Endothelial cell of umbilical vein (primary cell): ENCODE results near the gene MS4A2. TPM values are rescaled to one million over a fixed set of nuclear protein-coding genes. Genes with fewer than 3 reads are reported as not detected.

Experiments used
- BruUV-seq: library from RNA; stranded (reverse); fragments of 400-500 nt; replicated peaks from 2 replicates; lab custom pipeline; 2021; lab: Mats Ljungman, UMichigan
- CTCF ChIA-PET: fragments of 300-600, 350-600 bp; sonication (Branson Sonifier 250); formaldehyde crosslinking; loops from one replicate; lab custom pipeline; 2021; ENCODE audit warnings: antibody characterized with exemption, inconsistent platforms; lab: Charles Lee
- POLR2A ChIA-PET: fragments of 300-600, 350-600 bp; sonication (Branson Sonifier 250); formaldehyde crosslinking; loops from one replicate; lab custom pipeline; 2021; ENCODE audit warnings: antibody characterized with exemption, inconsistent platforms; lab: Charles Lee
- DNase-seq: peaks from one replicate; pipeline ENCODE4 v3.0.0-alpha.2; 2011; ENCODE audit warnings: low read depth, low spot score
- FAIRE-seq: peaks from 2 replicates; lab custom pipeline; 2011; peaks lifted over from hg19 to GRCh38; lab: Jason Lieb, UNC
- H2AFZ ChIP-seq: 2 replicates; pipeline ENCODE4 v1.6.0; 2012; ENCODE audit warnings: low read depth, low read length, control low read depth, inconsistent platforms
- H3K27ac ChIP-seq: 2 replicates; pipeline ENCODE4 v1.5.1; 2011; ENCODE audit warnings: low read depth, mild to moderate bottlenecking, control low read depth, low read length, moderate library complexity; ENCODE audit not compliant: insufficient read depth
- H3K27me3 ChIP-seq, 2 experiments: 2 replicates each; pipeline versions ENCODE4 v1.6.0 to v1.6.1; 2011; ENCODE audit warnings: low read length in 2 of 2, mixed read lengths in 1 of 2; ENCODE audit not compliant: control insufficient read depth in 2 of 2, insufficient read depth in 2 of 2
- H3K36me3 ChIP-seq, 2 experiments: 2 replicates in 1 of 2; 3 replicates in 1 of 2; pipeline ENCODE4 v1.5.1; 2011; ENCODE audit warnings: low read length in 2 of 2, mild to moderate bottlenecking in 1 of 2, moderate library complexity in 1 of 2; ENCODE audit not compliant: control insufficient read depth in 2 of 2, insufficient read depth in 2 of 2; ENCODE audit errors: extremely low read depth in 1 of 2
- H3K4me1 ChIP-seq: 3 replicates; pipeline ENCODE4 v1.5.1; 2011; ENCODE audit warnings: mild to moderate bottlenecking, low read length; ENCODE audit not compliant: control insufficient read depth, insufficient read depth; ENCODE audit errors: extremely low read depth
- H3K4me2 ChIP-seq: 2 replicates; pipeline ENCODE4 v1.6.1; 2011; ENCODE audit warnings: low read length, control low read depth, mixed read lengths; ENCODE audit not compliant: insufficient read depth
- H3K4me3 ChIP-seq, 3 experiments: fragments of 200-600 bp in 1 of 3; sonication (generic), shearing (Covaris generic) in 1 of 3; replicated peaks in 1 of 3; 2 replicates each; pipeline ENCODE4 v1.5.1; 2011 to 2016; ENCODE audit warnings: control low read depth in 3 of 3, low read length in 3 of 3, mild to moderate bottlenecking in 2 of 3, inconsistent platforms in 1 of 3, low read depth in 1 of 3, moderate library complexity in 1 of 3; ENCODE audit not compliant: insufficient read depth in 1 of 3
- H3K79me2 ChIP-seq: 2 replicates; pipeline ENCODE4 v1.6.0; 2012; ENCODE audit warnings: low read length, inconsistent platforms; ENCODE audit not compliant: control insufficient read depth, insufficient read depth
- H3K9ac ChIP-seq: replicated peaks from 2 replicates; pipeline ENCODE3; 2011; ENCODE audit warnings: low read length, control low read depth; ENCODE audit not compliant: insufficient read depth; ENCODE audit errors: extremely low read depth
- H3K9me1 ChIP-seq: replicated peaks from 3 replicates; pipeline ENCODE4 v1.6.0; 2011; ENCODE audit warnings: mild to moderate bottlenecking, low read length; ENCODE audit not compliant: control insufficient read depth, insufficient read depth; ENCODE audit errors: extremely low read depth
- H3K9me3 ChIP-seq: replicated peaks from 2 replicates; pipeline ENCODE4 v1.5.1; 2012; ENCODE audit warnings: low read length, inconsistent platforms; ENCODE audit not compliant: control insufficient read depth, insufficient read depth
- H4K20me1 ChIP-seq: replicated peaks from 2 replicates; pipeline ENCODE3; 2011; ENCODE audit warnings: mild to moderate bottlenecking, low read length; ENCODE audit not compliant: control insufficient read depth, insufficient read depth; ENCODE audit errors: extremely low read depth
- CTCF ChIP-seq, 2 donors: IDR thresholded peaks; 1 replicate in 1 of 2; 2 replicates in 1 of 2; pipeline ENCODE4 v1.5.1; 2011; ENCODE audit warnings: low read length in 2 of 2, mild to moderate bottlenecking in 2 of 2, moderate library complexity in 2 of 2, control low read depth in 1 of 2, inconsistent platforms in 1 of 2, low read depth in 1 of 2; ENCODE audit not compliant: insufficient read depth in 1 of 2; ENCODE audit errors: extremely low read depth in 1 of 2
- EZH2 ChIP-seq: IDR thresholded peaks from 2 replicates; pipeline ENCODE4 v1.6.1; 2012; ENCODE audit warnings: borderline replicate concordance, low read depth, mild to moderate bottlenecking, moderate library complexity, low read length, inconsistent platforms; ENCODE audit not compliant: severe bottlenecking
- FOS ChIP-seq: IDR thresholded peaks from 2 replicates; pipeline ENCODE4 v1.6.1; 2011; ENCODE audit warnings: mild to moderate bottlenecking, low read length, moderate library complexity, borderline replicate concordance; ENCODE audit not compliant: insufficient read depth
- GATA2 ChIP-seq: IDR thresholded peaks from 2 replicates; pipeline ENCODE4 v1.7.0; 2011; ENCODE audit warnings: low read depth, mild to moderate bottlenecking, moderate library complexity, mixed read lengths, low read length; ENCODE audit not compliant: insufficient read length, insufficient read depth
- JUN ChIP-seq: IDR thresholded peaks from 2 replicates; pipeline ENCODE4 v1.6.1; 2011; ENCODE audit warnings: borderline replicate concordance, low read depth; ENCODE audit not compliant: insufficient read length, insufficient read depth
- MYC ChIP-seq: IDR thresholded peaks from one replicate; pipeline ENCODE4 v1.6.1; 2011; ENCODE audit warnings: mild to moderate bottlenecking, low read depth, low read length
- POLR2A ChIP-seq: IDR thresholded peaks from 2 replicates; pipeline ENCODE4 v1.6.1; 2012; ENCODE audit warnings: low read depth, mild to moderate bottlenecking, control low read depth, low read length
- POLR2AphosphoS5 ChIP-seq: IDR thresholded peaks from 2 replicates; pipeline ENCODE4 v1.6.1; 2012; ENCODE audit warnings: low read depth, mild to moderate bottlenecking, control low read depth, low read length, moderate library complexity; ENCODE audit not compliant: insufficient read depth
- dilution Hi-C: fragments of 300-500 bp; cut with MboI; formaldehyde crosslinking; loops from one replicate; pipeline ENCODE4 v1.15.0; 2019; ENCODE audit warnings: low sequenced_read_pairs; ENCODE audit not compliant: extremely low pct_ligation_motif_present
- intact Hi-C: fragments of 100-400 bp; cut with micrococcal nuclease; formaldehyde crosslinking; loops from one replicate; pipeline ENCODE4 v1.10.0; 2022
- polyA plus RNA-seq, 4 experiments: library from polyadenylated mRNA; depleted of rRNA in 3 of 4; stranded (reverse) in 3 of 4; unstranded in 1 of 4; fragments of >200 nt; gene quantifications; 2 replicates each; pipeline versions ENCODE4 v1.2.1 to v1.2.3, GENCODE V29; 2011 to 2012; ENCODE audit warnings: missing spikeins in 1 of 4
- total RNA-seq: library from RNA; stranded (reverse); gene quantifications from 2 replicates; pipeline ENCODE4 v1.2.3, GENCODE V29; 2021
- TF ChIP-seq, protein P1 (sequence below): IDR thresholded peaks from 2 replicates; pipeline ENCODE4 v1.6.1; 2011; ENCODE audit not compliant: insufficient read depth, insufficient read length

MS4A2 gene
- total and polyA plus RNA-seq, 2 donors (not counting 3 experiments of a cell fraction or from before 2014, with no cell fraction given), result not detected

DNA sequence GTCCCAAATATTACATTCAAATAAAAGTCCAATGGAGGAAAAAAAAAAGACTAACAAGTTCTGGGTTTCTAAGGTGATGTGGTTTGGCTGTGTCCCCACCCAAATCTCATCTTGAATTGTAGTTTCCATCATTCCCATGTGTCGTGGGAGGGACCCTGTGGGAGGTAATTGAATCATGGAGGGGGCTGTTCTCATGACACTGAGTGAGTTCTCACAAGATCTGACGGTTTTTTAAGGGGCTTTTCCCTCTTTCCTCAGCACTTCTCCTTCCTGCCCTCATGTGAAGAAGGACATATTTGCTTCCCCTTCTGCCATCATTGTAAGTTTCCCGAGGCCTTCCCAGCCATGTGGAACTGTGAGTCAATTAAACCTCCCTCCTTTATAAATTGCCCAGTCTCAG is 7.9 kb upstream of the MS4A2 start:
- no TSS peak for BruUV-seq
- Histone ChIP-seq H3K79me2 (no peaks in the 10 kb centered on the region), H3K9ac (no peak overlapping the region)

More for the DNA sequence above, 7.9 kb upstream of the MS4A2 start:
- dilution Hi-C loops (no loop called here), intact Hi-C loops (no loop called here)
- Histone ChIP-seq H3K36me3 (no peaks in the 10 kb centered on the region), H2AFZ (no peak overlapping the region), H3K4me3 (no peak overlapping the region), H3K9me1 (no peaks in the 10 kb centered on the region), H3K27me3 (peaks cover 0 to 10% of the 10 kb centered on the region in 2 experiments), H3K4me2 (no peak overlapping the region), H3K9me3 (no peaks in the 10 kb centered on the region), H4K20me1 (no peaks in the 10 kb centered on the region), H3K27ac (no peak overlapping the region), H3K4me1 (peaks cover 2% of the 10 kb centered on the region)
- ChIA-PET CTCF (no interaction called here), POLR2A (no interaction called here)
- DNase-seq (no peak), FAIRE-seq (no peak)
- TF ChIP-seq POLR2A (no peak), POLR2AphosphoS5 (no peak), FOS (no peak), MYC (no peak), CTCF (IDR thresholded peaks at IDR 0.05; ENCODE audit: extremely low read depth in 1 of 2, insufficient read depth in 1 of 2, low read depth in 1 of 2, low read length in 2 of 2) (no peak), JUN (no peak), EZH2 (no peak), GATA2 (no peak)
- TF ChIP-seq, protein P1, sequence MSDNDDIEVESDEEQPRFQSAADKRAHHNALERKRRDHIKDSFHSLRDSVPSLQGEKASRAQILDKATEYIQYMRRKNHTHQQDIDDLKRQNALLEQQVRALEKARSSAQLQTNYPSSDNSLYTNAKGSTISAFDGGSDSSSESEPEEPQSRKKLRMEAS, result no peak
